RWPE2 (cell line): ENCODE data around the gene SCUBE2.

Experiments
- ATAC-seq: fragments of 200-7000 bp; cut with Tn5 transposase; 3 replicates; pipeline ENCODE4 v1.9.1; 2021; ENCODE audit warnings: low read depth
- DNase-seq: peaks from one replicate; pipeline ENCODE4 v3.0.0-alpha.2; 2020; ENCODE audit warnings: low spot score
- H3K27ac ChIP-seq: fragments of 450-650 bp; 2 replicates; pipeline ENCODE4 v1.5.1; 2017; ENCODE audit warnings: mild to moderate bottlenecking; ENCODE audit not compliant: poor library complexity, severe bottlenecking
- H3K27me3 ChIP-seq: fragments of 250-450 bp; sonication (Bioruptor Pico); 2 replicates; pipeline ENCODE4 v1.5.1; 2021; ENCODE audit warnings: mild to moderate bottlenecking, moderate library complexity; ENCODE audit not compliant: insufficient read depth, poor library complexity, severe bottlenecking
- H3K36me3 ChIP-seq: fragments of 250-450 bp; sonication (Bioruptor Pico); 2 replicates; pipeline ENCODE4 v1.5.1; 2020; ENCODE audit warnings: low read depth, mild to moderate bottlenecking, moderate library complexity
- H3K4me1 ChIP-seq: fragments of 250-450 bp; sonication (Bioruptor Pico); 2 replicates; pipeline ENCODE4 v1.5.1; 2021; ENCODE audit warnings: mild to moderate bottlenecking, moderate library complexity; ENCODE audit not compliant: insufficient read depth, poor library complexity, severe bottlenecking
- H3K4me3 ChIP-seq: fragments of 250-450 bp; sonication (Bioruptor Pico); 2 replicates; pipeline ENCODE4 v1.5.1; 2021; ENCODE audit warnings: mild to moderate bottlenecking, moderate library complexity; ENCODE audit not compliant: severe bottlenecking
- H3K9me3 ChIP-seq: fragments of 250-450 bp; sonication (Bioruptor Pico); 2 replicates; pipeline ENCODE4 v1.5.1; 2021; ENCODE audit warnings: mild to moderate bottlenecking, moderate library complexity; ENCODE audit not compliant: severe bottlenecking
- CTCF ChIP-seq: fragments of 450-650 bp; IDR thresholded peaks from one replicate; pipeline ENCODE4 v1.5.1; 2017; ENCODE audit warnings: mild to moderate bottlenecking, moderate library complexity; ENCODE audit not compliant: poor library complexity, severe bottlenecking

The SCUBE2 gene

GRCh38 chr11:9070749-9071491 lies 20.5 kb downstream of the SCUBE2 start:
- no peak for DNase-seq
- no peak for ATAC-seq
- no peaks in the 10 kb centered on the region for H3K36me3 ChIP-seq

GRCh38 chr11:9069862-9070470 lies 21.4 kb downstream of the SCUBE2 start:
- H3K4me1 ChIP-seq = no peaks in the 10 kb centered on the region
- ATAC-seq = no peak
- no peaks in the 10 kb centered on the region for H3K27me3 ChIP-seq
- TF ChIP-seq CTCF = no peak
- no peak overlapping the region for H3K27ac ChIP-seq
- H3K36me3 ChIP-seq = no peaks in the 10 kb centered on the region
- H3K4me3 ChIP-seq = no peak overlapping the region
- no peaks in the 10 kb centered on the region for H3K9me3 ChIP-seq
- no peak for DNase-seq

More at GRCh38 chr11:9070749-9071491, 20.5 kb downstream of the SCUBE2 start:
- TF ChIP-seq CTCF = no peak
- Histone ChIP-seq H3K4me3 (no peak overlapping the region), H3K27ac (no peak overlapping the region), H3K9me3 (no peaks in the 10 kb centered on the region), H3K27me3 (no peaks in the 10 kb centered on the region), H3K4me1 (no peaks in the 10 kb centered on the region)

- DNase-seq (no peak), ATAC-seq (no peak)
- Histone ChIP-seq H3K36me3 (no peaks in the 10 kb centered on the region), H3K27ac (no peak overlapping the region), H3K27me3 (no peaks in the 10 kb centered on the region), H3K9me3 (no peaks in the 10 kb centered on the region), H3K4me1 (no peaks in the 10 kb centered on the region), H3K4me3 (no peak overlapping the region)
- TF ChIP-seq CTCF = no peak
Measured at GRCh38 chr11:9069256-9069655, 22.1 kb downstream of the SCUBE2 start.

GRCh38 chr11:9066433-9066925 lies 24.9 kb downstream of the SCUBE2 start:
- Histone ChIP-seq H3K4me1 (no peaks in the 10 kb centered on the region), H3K4me3 (no peak overlapping the region), H3K27ac (no peak overlapping the region), H3K9me3 (no peaks in the 10 kb centered on the region), H3K27me3 (no peaks in the 10 kb centered on the region), H3K36me3 (no peaks in the 10 kb centered on the region)
- no peak for TF ChIP-seq CTCF
- no peak for DNase-seq
- no peak for ATAC-seq
